HG03064 (cell line): ENCODE measurements around the gene PFKP.
"Not testable (repeated sequence)": the region's sequence is repeated elsewhere in the genome, so short reads cannot be mapped to it uniquely, and the experiment has no call there.

ENCODE experiments used
- ATAC-seq: cut with Tn5 transposase; IDR thresholded peaks from one replicate; pipeline ENCODE4 v1.9.1; 2021; ENCODE audit warnings: low read depth; ENCODE audit not compliant: unreplicated experiment

Gene PFKP

GRCh38 chr10:3046981-3047547 is 20.3 kb upstream of the PFKP start:
- no peak for ATAC-seq

GRCh38 chr10:3047596-3047995 is 19.8 kb upstream of the PFKP start:
- ATAC-seq, result no peak

- ATAC-seq, result no peak
These were observed 19.0 kb upstream of the PFKP start for GRCh38 chr10:3048119-3049019.

- no peak for ATAC-seq
These were observed 15.7 kb upstream of the PFKP start for GRCh38 chr10:3051692-3052091.

- ATAC-seq, result no peak
These were observed 14.2 kb upstream of the PFKP start for GRCh38 chr10:3053155-3053554.

- no peak for ATAC-seq
These were observed 13.0 kb upstream of the PFKP start for GRCh38 chr10:3054183-3054850.

- ATAC-seq, result no peak
These were observed 12.5 kb upstream of the PFKP start for GRCh38 chr10:3054851-3055199.

GRCh38 chr10:3056280-3057037 is 10.9 kb upstream of the PFKP start:
- no peak for ATAC-seq

- no peak for ATAC-seq
These were observed 9.4 kb upstream of the PFKP start for GRCh38 chr10:3057946-3058345.

- no peak for ATAC-seq
These were observed 7.4 kb upstream of the PFKP start for GRCh38 chr10:3059974-3060373.

- ATAC-seq, result no peak
These were observed 6.9 kb upstream of the PFKP start for GRCh38 chr10:3060481-3060889.

GRCh38 chr10:3061323-3061898 is 5.9 kb upstream of the PFKP start:
- ATAC-seq, result not testable (repeated sequence)

- no peak for ATAC-seq
These were observed 4.7 kb upstream of the PFKP start for GRCh38 chr10:3062502-3063186.

- no peak for ATAC-seq
These were observed 2.9 kb upstream of the PFKP start for GRCh38 chr10:3064423-3064822.

- no peak for ATAC-seq
These were observed 1.7 kb upstream of the PFKP start for GRCh38 chr10:3065622-3066021.

- ATAC-seq, result no peak
These were observed 831 bp upstream of the PFKP start for GRCh38 chr10:3066317-3067117.

GRCh38 chr10:3067859-3068179 is 471 bp downstream of the PFKP start:
- peak; percentile 19 for ATAC-seq

- ATAC-seq, result peak; percentile 41
These were observed 1.0 kb downstream of the PFKP start for GRCh38 chr10:3068201-3068967.
